Measurements from ENCODE around the gene PRTN3. TPM values are rescaled to one million over a fixed set of nuclear protein-coding genes. Genes with fewer than 3 reads are reported as not detected.
A peak's percentile ranks its signal among the peaks of the same experiment; 100 is the strongest.

Gene PRTN3
- total RNA-seq, 1 donor from 2014 or later = not detected

- intact Hi-C loops (cut with DNase I) = no loop called here
- Histone ChIP-seq H3K4me3 (no peak overlapping the region), H3K4me1 (no peaks in the 10 kb centered on the region), H3K9me3 (no peaks in the 10 kb centered on the region), H3K27me3 (no peaks in the 10 kb centered on the region), H3K36me3 (peaks cover 62% of the 10 kb centered on the region), H3K27ac (no peak overlapping the region)
- TF ChIP-seq, protein P1, sequence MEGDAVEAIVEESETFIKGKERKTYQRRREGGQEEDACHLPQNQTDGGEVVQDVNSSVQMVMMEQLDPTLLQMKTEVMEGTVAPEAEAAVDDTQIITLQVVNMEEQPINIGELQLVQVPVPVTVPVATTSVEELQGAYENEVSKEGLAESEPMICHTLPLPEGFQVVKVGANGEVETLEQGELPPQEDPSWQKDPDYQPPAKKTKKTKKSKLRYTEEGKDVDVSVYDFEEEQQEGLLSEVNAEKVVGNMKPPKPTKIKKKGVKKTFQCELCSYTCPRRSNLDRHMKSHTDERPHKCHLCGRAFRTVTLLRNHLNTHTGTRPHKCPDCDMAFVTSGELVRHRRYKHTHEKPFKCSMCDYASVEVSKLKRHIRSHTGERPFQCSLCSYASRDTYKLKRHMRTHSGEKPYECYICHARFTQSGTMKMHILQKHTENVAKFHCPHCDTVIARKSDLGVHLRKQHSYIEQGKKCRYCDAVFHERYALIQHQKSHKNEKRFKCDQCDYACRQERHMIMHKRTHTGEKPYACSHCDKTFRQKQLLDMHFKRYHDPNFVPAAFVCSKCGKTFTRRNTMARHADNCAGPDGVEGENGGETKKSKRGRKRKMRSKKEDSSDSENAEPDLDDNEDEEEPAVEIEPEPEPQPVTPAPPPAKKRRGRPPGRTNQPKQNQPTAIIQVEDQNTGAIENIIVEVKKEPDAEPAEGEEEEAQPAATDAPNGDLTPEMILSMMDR (IDR thresholded peaks at IDR 0.05) = no peak
- ATAC-seq = no peak
- DNase-seq = peak; percentile 59
Measured at GRCh38 chr19:810883-811489, 29.8 kb upstream of the PRTN3 start.

DNA sequence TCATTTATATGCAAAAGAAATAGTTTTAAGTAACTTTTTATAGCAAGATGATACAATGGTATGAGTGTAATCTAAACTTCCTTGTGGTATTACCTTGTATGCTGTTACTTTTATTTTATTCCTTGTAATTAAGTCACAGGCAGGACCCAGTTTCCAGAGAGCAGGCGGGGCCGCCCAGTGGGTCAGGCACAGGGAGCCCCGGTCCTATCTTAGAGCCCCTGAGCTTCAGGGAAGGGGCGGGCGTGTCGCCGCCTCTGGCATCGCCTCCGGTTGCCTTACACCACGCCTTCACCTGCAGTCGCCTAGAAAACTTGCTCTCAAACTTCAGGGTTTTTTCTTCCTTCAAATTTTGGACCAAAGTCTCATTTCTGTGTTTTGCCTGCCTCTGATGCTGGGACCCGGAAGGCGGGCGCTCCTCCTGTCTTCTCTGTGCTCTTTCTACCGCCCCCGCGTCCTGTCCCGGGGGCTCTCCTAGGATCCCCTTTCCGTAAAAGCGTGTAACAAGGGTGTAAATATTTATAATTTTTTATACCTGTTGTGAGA, 29.2 kb upstream of the PRTN3 start:
- Histone ChIP-seq H3K9me3 (no peaks in the 10 kb centered on the region), H3K4me1 (no peaks in the 10 kb centered on the region), H3K27me3 (no peaks in the 10 kb centered on the region), H3K27ac (no peak overlapping the region), H3K4me3 (no peak overlapping the region), H3K36me3 (peaks cover 56% of the 10 kb centered on the region)
- TF ChIP-seq, protein P1 (IDR thresholded peaks at IDR 0.05) = no peak
- peak; percentile 37 for DNase-seq
- no peak for ATAC-seq
- intact Hi-C loops (cut with DNase I) = no loop called here

- intact Hi-C loops (cut with DNase I) = no loop called here
- TF ChIP-seq, protein P1 (IDR thresholded peaks at IDR 0.05) = no peak
- Histone ChIP-seq H3K4me3 (no peak overlapping the region), H3K27ac (no peak overlapping the region), H3K9me3 (no peaks in the 10 kb centered on the region), H3K27me3 (no peaks in the 10 kb centered on the region), H3K36me3 (peaks cover 50% of the 10 kb centered on the region), H3K4me1 (no peaks in the 10 kb centered on the region)
- no peak for ATAC-seq
- no peak for DNase-seq
Measured at GRCh38 chr19:812049-812746, 28.6 kb upstream of the PRTN3 start.

GRCh38 chr19:812747-813218, 28.0 kb upstream of the PRTN3 start:
- peaks cover 44% of the 10 kb centered on the region for H3K36me3 ChIP-seq
- H3K4me3 ChIP-seq = no peak overlapping the region
- ATAC-seq (no peak), DNase-seq (no peak)
- no peaks in the 10 kb centered on the region for H3K9me3 ChIP-seq
- H3K27me3 ChIP-seq = no peaks in the 10 kb centered on the region
- H3K27ac ChIP-seq = no peak overlapping the region
- intact Hi-C loops (cut with DNase I) = no loop called here
- no peaks in the 10 kb centered on the region for H3K4me1 ChIP-seq
- TF ChIP-seq, protein P1 (IDR thresholded peaks at IDR 0.05) = no peak

DNA sequence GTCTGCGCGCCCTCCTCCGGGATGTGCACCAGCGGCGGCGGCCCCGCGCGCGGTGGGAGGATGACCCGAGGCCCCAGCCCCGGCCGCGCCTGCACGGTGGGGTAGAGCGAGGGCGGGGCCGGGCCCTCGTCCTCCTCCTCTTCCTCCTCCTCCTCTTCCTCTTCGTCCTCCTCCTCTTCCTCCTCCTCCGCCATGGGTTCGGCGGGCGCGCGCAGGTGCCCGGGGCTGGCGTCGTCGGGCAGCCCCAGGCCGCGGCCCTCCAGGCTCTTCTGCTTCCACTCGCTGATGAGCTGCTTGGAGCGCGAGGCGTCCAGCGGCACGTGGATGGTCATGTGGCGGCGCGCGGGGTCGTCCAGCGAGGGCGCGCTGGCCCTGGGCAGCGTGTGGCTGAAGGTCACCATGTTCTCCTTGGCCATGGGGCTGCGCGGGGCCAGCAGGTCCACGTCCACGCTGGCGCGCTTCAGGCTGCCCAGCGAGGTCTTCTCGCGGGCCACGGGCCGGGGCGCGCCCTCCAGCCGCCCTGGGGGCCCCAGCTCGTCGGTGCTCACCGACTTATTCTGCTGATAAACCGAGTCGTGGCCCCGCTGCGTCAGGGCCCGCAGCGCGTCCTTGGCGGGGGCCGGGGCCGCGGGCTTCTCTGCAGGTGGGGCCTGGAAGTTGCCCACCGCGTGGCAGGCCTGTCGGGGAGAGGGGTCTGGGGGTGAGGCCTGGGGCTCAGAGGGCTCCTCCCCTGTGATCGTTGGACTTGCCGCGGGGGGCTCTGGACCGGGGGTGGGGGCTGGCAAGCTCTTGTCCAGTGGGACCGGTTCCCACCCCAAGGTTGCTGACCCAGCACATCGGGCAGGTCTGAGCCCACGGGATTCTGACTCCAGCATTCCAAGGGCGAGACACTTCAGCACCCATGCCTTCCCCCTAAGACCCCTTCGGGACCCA, 27.3 kb upstream of the PRTN3 start:
- no peaks in the 10 kb centered on the region for H3K9me3 ChIP-seq
- TF ChIP-seq, protein P1 (IDR thresholded peaks at IDR 0.05) = no peak
- intact Hi-C loops (cut with DNase I) = no loop called here
- H3K4me3 ChIP-seq = no peak overlapping the region
- H3K27me3 ChIP-seq = no peaks in the 10 kb centered on the region
- no peaks in the 10 kb centered on the region for H3K4me1 ChIP-seq
- DNase-seq (no peak), ATAC-seq (peak; percentile 7)
- no peak overlapping the region for H3K27ac ChIP-seq
- H3K36me3 ChIP-seq = peaks cover 37% of the 10 kb centered on the region

All from upper lobe of right lung (tissue), 1 donor.